Measurements from ENCODE around the gene PCYT2.

The PCYT2 gene

GRCh38 chr17:81851423-81851822, 59.8 kb downstream of the PCYT2 start:
- no peak for DNase-seq

Data from activated CD8-positive, alpha-beta memory T cell treated with anti-CD3 and anti-CD28 coated beads, Interleukin-2, amount 50 U/mL, for 4 hours (primary cell).